Esophagus muscularis mucosa (tissue), 4 donors: ENCODE data around the gene OLFML2B. TPM values are rescaled to one million over a fixed set of nuclear protein-coding genes. Genes with fewer than 3 reads are reported as not detected.

Experiments used
- DNase-seq: peaks from one replicate; pipeline ENCODE4 v3.0.0-alpha.2; 2017; ENCODE audit errors: extremely low spot score
- H3K27ac ChIP-seq, 4 donors: fragments of 200-600 bp; sonication (generic); replicated peaks in 1 of 4; 1 replicate in 3 of 4; 2 replicates in 1 of 4; pipeline ENCODE4 v1.5.1; 2016 to 2019; ENCODE audit warnings: mild to moderate bottlenecking in 1 of 4
- H3K27me3 ChIP-seq, 4 donors: fragments of 200-600 bp; sonication (generic); one replicate each; pipeline versions ENCODE4 v1.5.1 to v1.6.0; 2016 to 2019
- H3K36me3 ChIP-seq, 4 donors: fragments of 200-600 bp; sonication (generic); one replicate each; pipeline ENCODE4 v1.5.1; 2016 to 2019
- H3K4me1 ChIP-seq, 4 donors: fragments of 200-600 bp; sonication (generic); one replicate each; pipeline ENCODE4 v1.5.1; 2016 to 2019
- H3K4me3 ChIP-seq, 4 donors: fragments of 200-600 bp; sonication (generic); 1 replicate in 2 of 4; 2 replicates in 2 of 4; pipeline ENCODE4 v1.5.1; 2016 to 2019; ENCODE audit warnings: mild to moderate bottlenecking in 4 of 4, moderate library complexity in 1 of 4
- H3K9me3 ChIP-seq, 4 donors: fragments of 200-600 bp; sonication (generic); 1 replicate in 3 of 4; 2 replicates in 1 of 4; pipeline ENCODE4 v1.5.1; 2016 to 2019
- CTCF ChIP-seq, 3 experiments: fragments of 200-600 bp in 2 of 3; fragments of 450-650 bp in 1 of 3; sonication (generic) in 2 of 3; IDR thresholded peaks; one replicate each; pipeline ENCODE4 v1.5.1; 2017 to 2019; ENCODE audit warnings: antibody characterized with exemption in 3 of 3, mild to moderate bottlenecking in 2 of 3, moderate library complexity in 1 of 3
- EP300 ChIP-seq: sonication (generic); formaldehyde crosslinking; IDR thresholded peaks from one replicate; pipeline ENCODE4 v1.6.1; 2017; ENCODE audit warnings: antibody characterized with exemption
- POLR2A ChIP-seq: fragments of 450-650 bp; IDR thresholded peaks from one replicate; pipeline ENCODE4 v1.6.1; 2017; ENCODE audit warnings: antibody characterized with exemption, moderate library complexity, mild to moderate bottlenecking, low read depth
- POLR2AphosphoS5 ChIP-seq, 2 donors: sonication (generic); formaldehyde crosslinking; IDR thresholded peaks; one replicate each; pipeline ENCODE4 v1.6.1; 2017; ENCODE audit warnings: antibody characterized with exemption in 2 of 2
- WGBS: methylation state at CpG from one replicate; pipeline ENCODE4 v1.1.5; 2018; 5-methylcytosine and 5-hydroxymethylcytosine counted together
- intact Hi-C: fragments of 100-400 bp; cut with DNase I; formaldehyde crosslinking; loops from one replicate; pipeline ENCODE4 v1.15.1; 2023
- total RNA-seq, 4 donors: library from RNA; depleted of rRNA; stranded (reverse); fragments of >200 nt; gene quantifications; one replicate each; pipeline versions ENCODE4 v1.1.0 to v1.2.1, GENCODE V29; 2016

Gene OLFML2B
- total RNA-seq, 4 donors from 2014 or later, result 1.2 to 6.7 (median 5.9) TPM

- Histone ChIP-seq H3K4me1 (peaks cover 0 to 8% (median 3%) of the 10 kb centered on the region in 4 donors), H3K9me3 (no peaks in the 10 kb centered on the region), H3K4me3 (no peak overlapping the region), H3K27ac (no peak overlapping the region), H3K27me3 (no peaks in the 10 kb centered on the region), H3K36me3 (no peaks in the 10 kb centered on the region)
- DNase-seq, result no peak
- WGBS, result 74% methylated on average over 4 of the region's 4 CpGs
- TF ChIP-seq EP300 (no peak), POLR2AphosphoS5 (IDR thresholded peaks at IDR 0.05) (no peak), POLR2A (no peak), CTCF (IDR thresholded peaks at IDR 0.05) (no peak)
- intact Hi-C loops, result no loop called here
These were observed 16.3 kb upstream of the OLFML2B start for GRCh38 chr1:162040001-162040400.

GRCh38 chr1:162038624-162039023, 15.0 kb upstream of the OLFML2B start:
- peaks cover 0 to 8% (median 3%) of the 10 kb centered on the region in 4 donors for H3K4me1 ChIP-seq
- intact Hi-C loops, result loop anchor here (5.0 kb wide), 1 partner anchor 176 kb away; no protein-coding TSS in a partner anchor
- no peak overlapping the region for H3K27ac ChIP-seq
- no peaks in the 10 kb centered on the region for H3K9me3 ChIP-seq
- no peaks in the 10 kb centered on the region for H3K27me3 ChIP-seq
- TF ChIP-seq POLR2A (no peak), CTCF (IDR thresholded peaks at IDR 0.05) (no peak), POLR2AphosphoS5 (IDR thresholded peaks at IDR 0.05) (no peak), EP300 (no peak)
- no peaks in the 10 kb centered on the region for H3K36me3 ChIP-seq
- no peak for DNase-seq
- no peak overlapping the region for H3K4me3 ChIP-seq
- 83% methylated on average over 1 of the region's 1 CpG for WGBS

GRCh38 chr1:162036163-162036562, 12.5 kb upstream of the OLFML2B start:
- no peak for DNase-seq
- WGBS, result 100% methylated on average over 1 of the region's 1 CpG
- no peaks in the 10 kb centered on the region for H3K27me3 ChIP-seq
- H3K9me3 ChIP-seq, result no peaks in the 10 kb centered on the region
- H3K36me3 ChIP-seq, result no peaks in the 10 kb centered on the region
- H3K4me3 ChIP-seq, result no peak overlapping the region
- no peak for TF ChIP-seq POLR2AphosphoS5 (IDR thresholded peaks at IDR 0.05)
- no peak for TF ChIP-seq CTCF (IDR thresholded peaks at IDR 0.05)
- no peak for TF ChIP-seq POLR2A
- no peak for TF ChIP-seq EP300
- H3K4me1 ChIP-seq, result peaks cover 0 to 8% (median 4%) of the 10 kb centered on the region in 4 donors
- intact Hi-C loops, result loop anchor here (2.0 to 5.0 kb wide), 2 partner anchors 174 to 243 kb away; no protein-coding TSS in a partner anchor
- H3K27ac ChIP-seq, result no peak overlapping the region

- H3K27ac ChIP-seq, result no peak overlapping the region
- no peak for DNase-seq
- H3K9me3 ChIP-seq, result no peaks in the 10 kb centered on the region
- H3K27me3 ChIP-seq, result no peaks in the 10 kb centered on the region
- H3K4me3 ChIP-seq, result no peak overlapping the region
- H3K36me3 ChIP-seq, result no peaks in the 10 kb centered on the region
- peaks cover 0 to 8% (median 4%) of the 10 kb centered on the region in 4 donors for H3K4me1 ChIP-seq
- no peak for TF ChIP-seq CTCF (IDR thresholded peaks at IDR 0.05)
- intact Hi-C loops, result loop anchor here (5.0 kb wide), 1 partner anchor 173 kb away; no protein-coding TSS in a partner anchor
- 60% methylated on average over 2 of the region's 2 CpGs for WGBS
These were observed 11.6 kb upstream of the OLFML2B start for GRCh38 chr1:162035241-162035640.

GRCh38 chr1:162033428-162033827, 9.8 kb upstream of the OLFML2B start:
- H3K4me3 ChIP-seq, result no peak overlapping the region
- WGBS, result 55% methylated on average over 6 of the region's 6 CpGs
- H3K9me3 ChIP-seq, result no peaks in the 10 kb centered on the region
- no peak for DNase-seq
- no peak overlapping the region for H3K27ac ChIP-seq
- TF ChIP-seq POLR2A (no peak), POLR2AphosphoS5 (IDR thresholded peaks at IDR 0.05) (no peak), CTCF (IDR thresholded peaks at IDR 0.05) (no peak), EP300 (no peak)
- intact Hi-C loops, result no loop called here
- peaks cover 0 to 8% (median 4%) of the 10 kb centered on the region in 4 donors for H3K4me1 ChIP-seq
- no peaks in the 10 kb centered on the region for H3K27me3 ChIP-seq
- H3K36me3 ChIP-seq, result no peaks in the 10 kb centered on the region
